HG03469 (cell line): ENCODE results near the gene UCKL1.
A peak's percentile ranks its signal among the peaks of the same experiment; 100 is the strongest.

ENCODE experiments used
- ATAC-seq: cut with Tn5 transposase; IDR thresholded peaks from one replicate; pipeline ENCODE4 v1.9.1; 2021; ENCODE audit warnings: mild to moderate bottlenecking, moderate library complexity, moderate number of reproducible peaks; ENCODE audit not compliant: unreplicated experiment

The UCKL1 gene

DNA sequence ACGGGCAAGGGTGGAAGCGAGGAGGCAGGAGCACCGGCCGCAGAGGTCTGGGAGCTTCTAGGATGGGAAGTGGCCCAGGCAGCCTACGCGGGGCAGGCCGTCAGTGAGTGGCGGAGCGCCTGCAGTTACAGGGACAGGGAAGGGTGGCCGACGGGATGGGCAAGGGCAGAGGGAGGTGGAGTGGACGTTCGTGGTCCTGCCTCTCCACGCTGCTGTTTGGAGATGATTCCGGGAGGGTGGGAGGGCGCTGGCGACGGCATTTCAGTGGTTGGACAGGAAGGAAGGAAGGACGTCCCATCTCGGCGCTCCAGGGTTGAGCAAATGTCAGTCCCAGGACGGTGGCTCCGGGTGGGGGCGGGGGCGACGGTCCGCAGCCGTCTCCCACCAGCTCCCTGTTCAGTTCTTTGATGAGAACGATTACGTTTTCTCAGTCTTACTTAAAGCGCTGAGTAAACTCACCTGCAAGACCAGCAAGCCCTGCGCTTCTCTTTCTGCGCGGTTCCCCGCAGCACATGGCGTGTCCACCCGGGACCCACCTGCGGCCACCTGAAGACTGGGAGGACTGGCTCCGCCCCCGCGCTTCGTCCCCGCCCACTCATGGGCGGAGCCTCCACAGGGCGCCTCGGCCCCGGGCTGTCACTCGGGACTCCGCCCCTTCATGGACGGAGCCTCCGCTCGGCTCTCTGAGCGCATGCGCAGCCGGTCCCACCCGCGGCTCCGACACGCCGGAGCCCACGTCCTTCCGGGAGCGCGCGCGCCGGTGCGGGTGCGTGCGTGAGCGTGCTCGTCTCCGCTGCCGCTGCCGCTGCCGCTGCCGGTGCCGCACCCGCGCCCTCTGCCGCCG lies 61.6 kb downstream of the UCKL1 start, which contains the start of gene DNAJC5:
TSS of gene DNAJC5 (plus strand) at position 769 of the 844 bp plus-strand sequence. CDS start 33,220 bp downstream, outside the sequence.
- ATAC-seq: peak; percentile 69

DNA sequence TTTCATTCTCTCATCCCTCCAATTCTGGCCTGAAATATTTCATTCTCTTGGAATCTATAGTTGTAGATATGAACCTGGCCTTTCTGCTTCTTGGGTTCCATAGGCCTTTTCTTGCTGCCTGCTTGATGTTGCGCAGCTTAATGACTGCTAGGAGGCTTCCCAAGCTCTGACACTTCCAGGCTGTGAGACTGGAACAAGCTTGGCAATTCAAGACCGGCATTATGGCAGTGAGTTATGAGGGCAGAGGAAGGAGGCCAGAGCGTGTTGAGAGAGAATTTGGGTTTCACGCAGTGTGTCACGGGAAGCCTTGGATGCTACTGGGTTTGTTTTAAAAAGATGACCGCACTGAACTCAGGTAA lies 62.2 kb downstream of the UCKL1 start:
- ATAC-seq: no peak

DNA sequence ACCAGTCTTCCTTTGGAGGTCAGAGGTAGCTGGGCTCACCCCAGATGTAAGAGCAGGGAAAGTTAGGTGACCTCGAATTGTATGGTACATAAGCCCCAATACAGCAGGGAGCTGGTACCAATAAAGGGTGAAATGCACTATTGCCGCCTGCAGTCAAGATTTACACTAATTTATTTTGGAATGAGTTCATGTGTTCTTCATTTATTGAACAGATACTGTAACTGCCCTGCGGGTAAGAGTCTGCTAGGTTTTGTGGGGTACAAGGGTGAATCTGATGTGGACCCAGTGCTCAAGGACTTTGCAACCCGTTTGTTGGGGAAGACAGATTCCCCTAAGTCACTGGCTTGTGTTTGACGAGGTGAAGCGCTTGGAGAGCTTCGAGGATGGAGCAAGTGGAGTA lies 63.8 kb downstream of the UCKL1 start:
- no peak for ATAC-seq

DNA sequence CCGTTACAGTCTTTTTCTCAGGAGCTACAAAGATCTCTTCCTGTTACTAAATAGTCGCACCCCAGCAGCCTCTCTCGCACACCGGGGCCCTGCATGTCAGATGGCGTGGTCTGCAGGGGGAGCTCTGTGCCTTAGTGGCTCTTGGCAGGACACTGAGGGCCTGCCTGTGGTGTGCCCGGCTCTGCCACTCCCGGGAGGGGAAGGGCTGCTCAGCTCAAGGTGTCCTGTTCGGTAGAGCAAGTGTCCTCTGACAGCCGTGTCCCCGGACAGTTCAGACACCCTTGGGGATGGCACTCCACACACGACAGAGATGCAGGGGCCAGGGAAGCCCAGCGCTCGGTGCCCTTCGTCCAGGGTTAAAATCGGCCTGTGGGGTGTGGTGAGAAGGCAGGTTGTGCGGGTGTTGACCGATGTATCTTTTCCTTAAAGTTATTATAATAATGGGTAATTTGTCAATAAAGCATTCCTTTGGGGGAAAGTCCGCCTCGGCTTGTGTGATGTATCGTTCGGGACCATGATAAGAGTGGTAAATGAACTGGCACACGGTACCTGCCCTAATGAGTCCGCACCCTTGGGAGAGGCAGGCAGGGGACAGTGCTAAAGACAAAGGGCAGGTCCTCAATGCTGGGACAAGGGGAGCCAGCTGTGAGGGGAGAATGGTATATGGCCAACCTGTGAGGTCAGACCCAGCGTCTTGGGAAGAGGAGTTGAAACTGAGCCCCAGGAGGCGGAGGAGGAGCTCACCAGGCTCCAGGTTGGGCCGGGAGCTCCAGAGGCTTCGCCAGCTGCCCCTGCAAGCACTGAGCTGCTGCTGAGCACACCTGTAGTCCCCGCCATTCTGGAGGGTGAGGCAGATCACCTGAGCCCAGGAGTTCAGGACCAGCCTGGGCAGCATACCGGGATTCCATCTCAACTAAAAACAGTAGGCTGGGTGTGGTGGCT lies 64.9 kb downstream of the UCKL1 start:
- ATAC-seq: no peak

DNA sequence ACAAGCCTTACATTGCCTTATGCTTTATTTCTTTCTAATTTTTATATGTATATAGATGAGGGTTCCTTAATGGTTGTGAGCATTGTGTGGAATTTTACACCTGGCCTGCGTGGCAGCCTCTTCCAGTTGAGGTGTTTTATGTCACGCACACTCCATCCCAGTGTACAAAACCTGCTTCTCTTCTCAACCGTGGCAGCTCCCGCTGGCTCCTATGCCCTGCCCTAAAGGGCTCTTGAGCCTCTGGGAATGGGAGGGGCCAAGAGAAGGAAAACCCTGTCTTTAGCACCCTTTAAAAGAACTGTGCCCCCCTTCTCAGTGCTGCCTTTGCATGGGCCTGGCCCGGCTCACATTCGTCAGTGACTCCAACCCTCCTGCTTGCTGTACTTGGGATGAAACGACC lies 65.6 kb downstream of the UCKL1 start:
- ATAC-seq: no peak

DNA sequence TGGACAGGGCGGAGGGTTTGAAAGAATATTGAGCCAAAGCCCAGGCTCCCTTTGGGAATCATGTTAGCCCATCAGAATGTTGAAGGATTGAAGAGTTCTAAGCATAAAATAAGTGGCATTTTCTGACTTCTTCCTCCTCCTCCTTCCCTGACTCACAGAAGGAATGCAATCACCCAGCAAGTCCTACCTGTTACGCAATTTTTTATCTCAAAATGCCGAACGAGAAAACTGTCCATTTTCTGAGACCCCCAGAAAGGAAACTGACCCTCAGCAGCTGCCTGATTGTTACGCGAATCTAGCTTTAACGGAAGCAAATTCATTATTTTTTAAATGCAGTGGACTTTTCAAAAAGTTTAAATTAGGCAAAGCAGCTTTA lies 66.0 kb downstream of the UCKL1 start:
- no peak for ATAC-seq
